GM21717 (cell line): Measurements from ENCODE around the gene MTMR6.

ENCODE experiments used
- ATAC-seq: cut with Tn5 transposase; IDR thresholded peaks from one replicate; pipeline ENCODE4 v1.9.1; 2021; ENCODE audit warnings: mild to moderate bottlenecking, moderate library complexity; ENCODE audit not compliant: unreplicated experiment

MTMR6 gene

GRCh38 chr13:25281193-25281934 is 5.9 kb downstream of the MTMR6 start:
- peak; percentile 64 for ATAC-seq

GRCh38 chr13:25280396-25280795 is 6.9 kb downstream of the MTMR6 start:
- no peak for ATAC-seq

- ATAC-seq, result no peak
Measured at GRCh38 chr13:25276748-25277147, 10.5 kb downstream of the MTMR6 start.

GRCh38 chr13:25268561-25268960 is 18.7 kb downstream of the MTMR6 start:
- ATAC-seq, result no peak

GRCh38 chr13:25267715-25268114 is 19.6 kb downstream of the MTMR6 start:
- no peak for ATAC-seq

- no peak for ATAC-seq
Measured at GRCh38 chr13:25266706-25267105, 20.6 kb downstream of the MTMR6 start.

GRCh38 chr13:25262261-25262660 is 25.0 kb downstream of the MTMR6 start:
- ATAC-seq, result no peak

GRCh38 chr13:25253702-25254101 is 33.6 kb downstream of the MTMR6 start:
- ATAC-seq, result no peak

GRCh38 chr13:25252752-25253151 is 34.5 kb downstream of the MTMR6 start:
- ATAC-seq, result no peak

GRCh38 chr13:25252225-25252624 is 35.1 kb downstream of the MTMR6 start:
- ATAC-seq, result no peak

- ATAC-seq, result peak; percentile 60
Measured at GRCh38 chr13:25249001-25249543, 38.2 kb downstream of the MTMR6 start.

- no peak for ATAC-seq
Measured at GRCh38 chr13:25248071-25248470, 39.2 kb downstream of the MTMR6 start.

GRCh38 chr13:25247360-25247759 is 39.9 kb downstream of the MTMR6 start:
- ATAC-seq, result no peak

- ATAC-seq, result no peak
Measured at GRCh38 chr13:25244123-25244522, 43.2 kb downstream of the MTMR6 start.

GRCh38 chr13:25242956-25243355 is 44.3 kb downstream of the MTMR6 start:
- ATAC-seq, result no peak

- ATAC-seq, result no peak
Measured at GRCh38 chr13:25241007-25241406, 46.3 kb downstream of the MTMR6 start.

- ATAC-seq, result no peak
Measured at GRCh38 chr13:25237083-25237482, 50.2 kb downstream of the MTMR6 start.

- ATAC-seq, result no peak
Measured at GRCh38 chr13:25233861-25234260, 53.4 kb downstream of the MTMR6 start.

GRCh38 chr13:25232937-25233515 is 54.3 kb downstream of the MTMR6 start:
- no peak for ATAC-seq

- ATAC-seq, result no peak
Measured at GRCh38 chr13:25231517-25231916, 55.8 kb downstream of the MTMR6 start.

GRCh38 chr13:25227690-25228089 is 59.6 kb downstream of the MTMR6 start:
- no peak for ATAC-seq

GRCh38 chr13:25225970-25226369 is 61.3 kb downstream of the MTMR6 start:
- no peak for ATAC-seq
